Measurements from ENCODE around the gene UBIAD1. TPM values are rescaled to one million over a fixed set of nuclear protein-coding genes. Genes with fewer than 3 reads are reported as not detected.

Gene UBIAD1
- total RNA-seq, 6 experiments from 2014 or later = 12.8 to 18.3 (median 13.8) TPM

GRCh38 chr1:11238311-11238710 is 34.7 kb upstream of the UBIAD1 start:
- Mint-ChIP-seq H3K36me3 (ENCODE audit: low read depth) (peaks cover 21% of the 10 kb centered on the region), H3K4me3 (no peak overlapping the region), H3K27ac (no peak overlapping the region), H3K9me3 (no peaks in the 10 kb centered on the region), H3K27me3 (ENCODE audit: insufficient read depth) (no peaks in the 10 kb centered on the region; the same call in 1 of the 2 replicates), H3K4me1 (ENCODE audit: low read depth) (peaks cover 15% of the 10 kb centered on the region)
- no peak for DNase-seq
- TF ChIP-seq CTCF (IDR thresholded peaks at IDR 0.05) = no peak

- no peaks in the 10 kb centered on the region; the same call in 1 of the 2 replicates for H3K27me3 Mint-ChIP-seq (ENCODE audit: insufficient read depth)
- H3K9me3 Mint-ChIP-seq = no peaks in the 10 kb centered on the region
- TF ChIP-seq CTCF (IDR thresholded peaks at IDR 0.05) = no peak
- peaks cover 6% of the 10 kb centered on the region; the same call in 1 of the 2 replicates for H3K36me3 Mint-ChIP-seq (ENCODE audit: low read depth)
- H3K4me3 Mint-ChIP-seq = no peak overlapping the region
- peaks cover 5% of the 10 kb centered on the region; the same call in 1 of the 2 replicates for H3K4me1 Mint-ChIP-seq (ENCODE audit: low read depth)
- H3K27ac Mint-ChIP-seq = no peak overlapping the region
- DNase-seq = no peak
Observed at GRCh38 chr1:11245248-11245647, 27.8 kb upstream of the UBIAD1 start.

- Mint-ChIP-seq H3K36me3 (ENCODE audit: low read depth) (peaks cover 6% of the 10 kb centered on the region; the same call in 1 of the 2 replicates), H3K9me3 (no peaks in the 10 kb centered on the region), H3K27ac (no peak overlapping the region), H3K4me3 (no peak overlapping the region), H3K27me3 (ENCODE audit: insufficient read depth) (no peaks in the 10 kb centered on the region), H3K4me1 (ENCODE audit: low read depth) (peaks cover 5% of the 10 kb centered on the region; the same call in 1 of the 2 replicates)
- no peak for DNase-seq
- TF ChIP-seq CTCF (IDR thresholded peaks at IDR 0.05) = no peak
Observed at GRCh38 chr1:11245904-11246719, 26.9 kb upstream of the UBIAD1 start.

GRCh38 chr1:11248169-11248568 is 24.8 kb upstream of the UBIAD1 start:
- DNase-seq = no peak
- Mint-ChIP-seq H3K36me3 (ENCODE audit: low read depth) (no peaks in the 10 kb centered on the region; the same call in none of the 2 replicates), H3K9me3 (no peaks in the 10 kb centered on the region), H3K4me1 (ENCODE audit: low read depth) (no peaks in the 10 kb centered on the region), H3K27me3 (ENCODE audit: insufficient read depth) (no peaks in the 10 kb centered on the region), H3K27ac (no peak overlapping the region), H3K4me3 (no peak overlapping the region)
- peak; percentile 25; the same call in 1 of the 2 replicates for TF ChIP-seq CTCF (IDR thresholded peaks at IDR 0.05)

GRCh38 chr1:11252538-11252937 is 20.5 kb upstream of the UBIAD1 start:
- H3K4me1 Mint-ChIP-seq (ENCODE audit: low read depth) = no peaks in the 10 kb centered on the region
- no peak overlapping the region for H3K4me3 Mint-ChIP-seq
- H3K9me3 Mint-ChIP-seq = no peaks in the 10 kb centered on the region
- no peaks in the 10 kb centered on the region; the same call in 1 of the 2 replicates for H3K27me3 Mint-ChIP-seq (ENCODE audit: insufficient read depth)
- no peak for TF ChIP-seq CTCF (IDR thresholded peaks at IDR 0.05)
- peaks cover 16% of the 10 kb centered on the region for H3K36me3 Mint-ChIP-seq (ENCODE audit: low read depth)
- DNase-seq = no peak
- no peak overlapping the region for H3K27ac Mint-ChIP-seq

All from HFFc6 (cell line).